SJSA1 (cell line): Measurements from ENCODE around the gene SYNDIG1. TPM values are rescaled to one million over a fixed set of nuclear protein-coding genes. Genes with fewer than 3 reads are reported as not detected.

Source experiments
- DNase-seq, 2 experiments: peaks; one replicate each; pipeline ENCODE4 v3.0.0-alpha.2; 2015 to 2020; ENCODE audit warnings: low spot score in 2 of 2, low read depth in 1 of 2
- H3K27ac ChIP-seq: fragments of 250-450 bp; sonication (Bioruptor Pico); 2 replicates; pipeline ENCODE4 v1.5.1; 2020; ENCODE audit warnings: mild to moderate bottlenecking, moderate library complexity
- H3K27me3 ChIP-seq: fragments of 250-450 bp; sonication (Bioruptor Pico); replicated peaks from 2 replicates; pipeline ENCODE4 v1.5.1; 2020; ENCODE audit warnings: mild to moderate bottlenecking, moderate library complexity
- H3K36me3 ChIP-seq: fragments of 250-450 bp; sonication (Bioruptor Pico); 2 replicates; pipeline ENCODE4 v1.5.1; 2020; ENCODE audit warnings: mild to moderate bottlenecking
- H3K4me1 ChIP-seq: fragments of 250-450 bp; sonication (Bioruptor Pico); replicated peaks from 2 replicates; pipeline ENCODE4 v1.6.1; 2021; ENCODE audit warnings: mild to moderate bottlenecking
- H3K4me3 ChIP-seq: fragments of 250-450 bp; sonication (Bioruptor Pico); 2 replicates; pipeline ENCODE4 v1.5.1; 2020; ENCODE audit warnings: mild to moderate bottlenecking
- H3K9me3 ChIP-seq: fragments of 250-450 bp; sonication (Bioruptor Pico); replicated peaks from 2 replicates; pipeline ENCODE4 v1.5.1; 2020; ENCODE audit warnings: mild to moderate bottlenecking
- total RNA-seq: library from RNA; depleted of rRNA; stranded (reverse); fragments of >200 nt; shearing (Covaris generic); gene quantifications from 2 replicates; pipeline ENCODE4 v1.2.3, GENCODE V29; 2014

The SYNDIG1 gene
- total RNA-seq, 1 experiment from 2014 or later = not detected

DNA sequence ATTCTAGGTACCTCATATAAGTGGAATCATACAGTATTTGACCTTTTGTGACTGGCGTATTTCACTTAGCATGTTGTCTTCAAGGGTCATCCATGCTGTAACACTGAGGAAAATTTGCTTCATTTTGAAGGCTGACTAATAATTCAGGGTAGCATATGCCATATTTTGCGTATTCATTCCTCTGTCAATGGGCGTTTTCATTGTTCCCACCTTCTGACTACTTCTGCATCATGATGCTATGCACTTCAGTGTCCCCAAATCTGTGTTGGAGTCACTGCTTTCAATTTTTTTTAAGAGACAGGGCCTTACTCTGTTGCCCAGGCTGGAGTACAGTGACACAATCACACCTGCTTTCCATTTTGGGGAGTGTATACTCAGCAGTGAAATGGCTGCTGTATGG lies 51.6 kb downstream of the SYNDIG1 start:
- no peaks in the 10 kb centered on the region for H3K4me1 ChIP-seq
- no peak overlapping the region for H3K27ac ChIP-seq
- H3K4me3 ChIP-seq = no peak overlapping the region
- H3K27me3 ChIP-seq = no peaks in the 10 kb centered on the region
- H3K9me3 ChIP-seq = no peaks in the 10 kb centered on the region
- no peak for DNase-seq
- no peaks in the 10 kb centered on the region for H3K36me3 ChIP-seq

DNA sequence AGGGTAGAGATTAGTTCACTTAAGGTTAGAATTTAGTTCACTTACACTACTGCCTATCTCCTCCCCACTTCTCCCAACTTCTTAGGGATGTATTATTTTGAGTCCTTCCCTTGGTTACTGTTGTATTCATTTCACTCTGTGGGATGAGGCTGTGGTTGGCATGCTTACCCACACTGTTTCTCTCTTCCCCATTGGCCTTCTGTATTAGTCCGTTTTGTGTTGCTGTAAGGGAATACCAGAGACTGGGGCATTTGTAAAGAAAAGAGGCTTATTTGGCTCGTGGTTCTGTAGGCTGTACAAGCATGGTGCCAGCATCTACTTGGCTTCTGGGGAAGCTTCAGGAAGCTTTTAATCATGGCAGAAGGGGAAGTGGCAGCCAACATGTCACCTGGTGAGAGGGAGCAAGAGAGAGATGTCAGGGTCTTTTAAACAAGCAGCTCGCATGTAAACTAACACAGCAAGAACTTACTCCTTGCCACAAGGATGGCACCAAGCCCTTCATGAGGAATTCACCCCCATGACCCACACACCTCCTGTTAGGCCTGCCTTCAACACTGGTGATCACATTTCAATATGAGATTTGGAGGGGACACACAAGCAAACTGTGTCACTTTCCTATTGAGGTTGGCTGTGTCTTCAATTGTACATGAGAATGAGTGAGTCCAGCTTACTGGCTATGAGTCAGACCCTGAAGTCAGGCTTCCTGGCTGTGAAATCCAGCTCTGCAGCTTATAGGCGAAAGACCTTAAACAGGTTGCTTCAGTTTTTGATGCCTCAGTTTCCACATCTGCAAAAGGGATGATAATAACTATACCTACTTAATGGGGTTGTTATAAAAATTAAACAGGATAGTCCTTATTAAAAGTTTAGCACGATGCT lies 53.3 kb downstream of the SYNDIG1 start:
- Histone ChIP-seq H3K36me3 (no peaks in the 10 kb centered on the region), H3K4me3 (no peak overlapping the region), H3K27me3 (no peaks in the 10 kb centered on the region), H3K4me1 (no peaks in the 10 kb centered on the region), H3K9me3 (no peaks in the 10 kb centered on the region), H3K27ac (no peak overlapping the region)
- no peak for DNase-seq

DNA sequence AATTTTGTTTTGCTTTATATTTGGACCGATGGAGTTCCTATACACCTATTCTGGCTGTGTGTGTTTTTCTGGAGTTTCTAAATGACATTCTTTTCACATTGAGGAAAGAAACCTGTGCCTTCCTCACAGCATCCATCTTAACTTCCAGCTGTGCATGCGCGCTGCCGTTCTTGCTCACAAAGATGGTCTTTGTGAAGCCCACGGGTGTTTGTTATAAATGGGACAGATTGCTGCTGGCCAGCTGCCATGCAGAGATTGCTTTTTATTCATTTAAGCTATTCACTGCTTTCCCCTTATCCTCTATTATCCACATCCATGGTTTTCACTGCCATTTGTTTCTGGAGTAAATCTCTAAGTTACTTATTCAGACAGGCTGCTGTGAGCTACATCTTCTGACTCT lies 54.2 kb downstream of the SYNDIG1 start:
- no peaks in the 10 kb centered on the region for H3K27me3 ChIP-seq
- H3K4me1 ChIP-seq = no peaks in the 10 kb centered on the region
- H3K9me3 ChIP-seq = no peaks in the 10 kb centered on the region
- no peak overlapping the region for H3K4me3 ChIP-seq
- peak in 1 of 2 experiments; percentile 26 for DNase-seq
- H3K36me3 ChIP-seq = no peaks in the 10 kb centered on the region
- H3K27ac ChIP-seq = no peak overlapping the region

DNA sequence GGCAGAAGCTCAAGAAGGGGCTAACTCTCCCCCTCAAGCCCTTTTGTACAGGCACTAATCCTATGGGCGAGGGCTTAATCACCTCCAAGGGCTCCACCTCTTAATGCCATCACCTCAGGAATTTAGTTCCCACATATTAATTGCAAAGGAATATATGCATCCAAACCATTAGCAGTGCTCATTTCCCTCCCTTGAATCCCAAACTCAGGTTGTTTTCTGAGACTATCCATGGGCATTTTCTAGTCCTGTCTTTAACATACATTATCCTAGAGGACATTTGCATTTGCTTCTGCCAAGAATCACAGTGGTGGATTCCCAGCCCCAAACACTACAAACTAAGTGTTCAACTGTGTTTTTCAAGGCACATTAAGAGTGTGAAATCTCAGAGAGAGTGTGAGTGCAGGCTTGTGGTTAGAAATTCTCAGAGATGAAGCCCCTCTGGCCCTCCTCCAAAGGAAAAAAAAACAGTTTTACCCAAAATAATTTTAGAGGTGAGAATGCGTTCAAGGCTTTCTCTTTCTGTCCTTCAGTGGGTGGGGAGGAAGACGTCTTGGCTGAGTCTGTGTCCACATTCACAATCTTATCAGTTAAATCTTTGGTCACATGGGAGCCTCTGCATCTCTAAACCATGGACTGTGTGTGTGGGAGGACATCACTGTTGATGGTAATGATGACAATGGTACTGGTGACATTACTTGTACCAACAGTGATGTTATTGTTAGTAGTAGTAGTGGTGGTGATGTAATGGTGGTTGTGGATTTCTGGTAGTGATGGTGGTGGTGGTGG lies 59.3 kb downstream of the SYNDIG1 start:
- Histone ChIP-seq H3K9me3 (no peaks in the 10 kb centered on the region), H3K4me3 (no peak overlapping the region), H3K27ac (no peak overlapping the region), H3K27me3 (no peaks in the 10 kb centered on the region), H3K4me1 (no peaks in the 10 kb centered on the region), H3K36me3 (no peaks in the 10 kb centered on the region)
- DNase-seq = no peak

DNA sequence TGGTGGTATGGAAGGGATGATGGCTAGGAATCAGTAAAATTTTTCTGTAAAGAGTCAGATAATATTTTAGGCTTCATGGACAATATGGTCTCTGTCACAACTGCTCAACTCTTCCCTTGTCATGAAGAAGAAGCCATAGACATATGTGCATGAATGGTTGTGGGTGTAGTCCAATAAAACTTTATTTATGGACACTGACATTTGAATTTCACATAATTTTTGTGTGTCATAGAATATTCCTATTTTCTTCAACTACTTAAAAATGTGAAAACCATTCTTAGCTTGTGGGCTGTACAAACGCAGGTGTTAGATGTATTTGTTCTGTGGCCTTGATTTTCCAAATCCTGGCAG lies 59.9 kb downstream of the SYNDIG1 start:
- H3K27ac ChIP-seq = no peak overlapping the region
- no peaks in the 10 kb centered on the region for H3K27me3 ChIP-seq
- H3K4me1 ChIP-seq = no peaks in the 10 kb centered on the region
- no peaks in the 10 kb centered on the region for H3K36me3 ChIP-seq
- no peak overlapping the region for H3K4me3 ChIP-seq
- no peak for DNase-seq
- H3K9me3 ChIP-seq = no peaks in the 10 kb centered on the region

DNA sequence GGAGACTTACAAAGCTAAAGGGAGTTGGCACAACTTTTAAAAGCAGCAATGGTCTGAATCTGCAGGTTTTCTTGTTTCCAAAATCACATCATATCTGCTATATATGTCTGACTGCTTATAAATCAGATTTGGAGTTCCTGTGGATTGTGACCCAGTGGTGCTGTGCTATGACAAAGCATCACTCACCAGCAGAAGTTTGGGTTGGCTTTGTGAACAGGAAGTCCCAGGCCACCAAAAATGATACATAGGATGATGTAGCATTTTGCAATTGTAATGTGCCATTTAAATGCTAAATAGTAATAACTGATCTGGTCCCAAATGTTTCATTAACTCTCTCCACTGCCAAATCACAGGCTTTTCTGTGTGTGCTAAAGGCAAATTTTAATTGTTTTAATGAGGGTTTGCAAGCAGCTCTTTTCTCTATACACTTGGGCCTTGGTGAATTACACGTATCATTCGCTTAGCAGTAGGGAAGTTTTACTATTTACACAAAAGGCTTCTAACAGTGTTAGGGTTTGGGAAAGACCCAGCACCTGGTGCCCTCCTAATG lies 60.8 kb downstream of the SYNDIG1 start:
- H3K4me1 ChIP-seq = no peaks in the 10 kb centered on the region
- H3K27me3 ChIP-seq = no peaks in the 10 kb centered on the region; the same call in 1 of the 2 replicates
- H3K9me3 ChIP-seq = no peaks in the 10 kb centered on the region
- no peak for DNase-seq
- H3K4me3 ChIP-seq = no peak overlapping the region
- no peak overlapping the region for H3K27ac ChIP-seq
- no peaks in the 10 kb centered on the region for H3K36me3 ChIP-seq

DNA sequence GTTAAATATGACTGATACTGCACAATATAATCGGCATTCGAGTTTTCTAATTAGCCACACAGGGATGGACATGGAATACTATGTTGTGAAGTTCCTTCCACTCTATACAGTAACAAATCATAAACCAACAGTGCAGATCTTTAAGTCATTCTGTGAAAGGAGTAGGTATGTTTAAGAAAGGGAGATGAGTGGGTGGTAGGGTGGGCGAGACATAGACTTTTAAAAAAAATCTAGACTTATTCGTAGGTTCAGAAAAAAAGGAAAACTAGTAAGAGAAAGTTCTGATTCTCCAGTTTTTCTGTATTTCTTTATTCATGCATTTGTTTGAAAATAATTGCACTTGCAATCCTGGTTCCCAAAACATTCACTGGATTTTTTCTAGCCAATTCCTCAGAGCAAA lies 61.8 kb downstream of the SYNDIG1 start:
- no peaks in the 10 kb centered on the region; the same call in 1 of the 2 replicates for H3K27me3 ChIP-seq
- no peaks in the 10 kb centered on the region for H3K4me1 ChIP-seq
- H3K36me3 ChIP-seq = no peaks in the 10 kb centered on the region
- H3K27ac ChIP-seq = no peak overlapping the region
- DNase-seq = no peak
- no peak overlapping the region for H3K4me3 ChIP-seq
- H3K9me3 ChIP-seq = no peaks in the 10 kb centered on the region

DNA sequence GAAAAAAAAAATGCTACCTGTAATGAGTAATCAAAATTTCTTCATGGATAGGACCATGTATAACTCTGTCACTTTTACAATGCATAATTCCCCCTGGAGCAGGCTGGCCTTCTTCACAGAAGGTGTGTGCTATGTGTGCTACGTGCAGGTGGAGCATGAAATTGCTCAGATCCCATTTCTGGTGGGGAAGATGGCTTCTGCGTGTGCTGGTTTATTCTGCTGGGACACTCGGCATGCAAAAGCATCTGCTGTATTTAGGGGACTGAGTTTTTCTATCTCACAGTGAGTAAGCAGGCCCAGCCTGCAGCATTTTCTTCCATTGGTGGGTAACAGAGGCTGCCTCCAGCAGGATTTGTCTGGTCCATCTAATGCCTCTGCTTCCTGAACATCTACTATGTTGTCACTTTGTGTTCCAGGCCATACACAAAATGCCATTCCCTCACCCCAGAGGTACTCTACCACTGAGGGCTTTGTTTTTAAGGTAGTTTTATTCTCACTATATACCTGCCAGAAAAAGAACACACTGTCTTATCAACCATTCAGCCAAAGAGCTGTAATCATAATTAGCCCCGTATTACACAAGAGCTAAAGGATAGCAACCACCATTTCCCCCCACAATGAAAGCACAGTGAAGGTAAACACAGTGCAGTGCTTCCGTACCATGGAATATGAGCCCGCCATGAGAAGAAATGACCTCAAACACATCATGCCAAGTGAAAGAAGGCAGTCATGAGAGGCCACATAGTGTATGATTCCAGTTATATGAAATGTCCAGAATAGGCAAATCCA lies 62.4 kb downstream of the SYNDIG1 start:
- no peaks in the 10 kb centered on the region; the same call in 1 of the 2 replicates for H3K27me3 ChIP-seq
- H3K36me3 ChIP-seq = no peaks in the 10 kb centered on the region
- no peak overlapping the region for H3K27ac ChIP-seq
- no peak overlapping the region for H3K4me3 ChIP-seq
- H3K9me3 ChIP-seq = no peaks in the 10 kb centered on the region
- no peak for DNase-seq
- no peaks in the 10 kb centered on the region for H3K4me1 ChIP-seq

DNA sequence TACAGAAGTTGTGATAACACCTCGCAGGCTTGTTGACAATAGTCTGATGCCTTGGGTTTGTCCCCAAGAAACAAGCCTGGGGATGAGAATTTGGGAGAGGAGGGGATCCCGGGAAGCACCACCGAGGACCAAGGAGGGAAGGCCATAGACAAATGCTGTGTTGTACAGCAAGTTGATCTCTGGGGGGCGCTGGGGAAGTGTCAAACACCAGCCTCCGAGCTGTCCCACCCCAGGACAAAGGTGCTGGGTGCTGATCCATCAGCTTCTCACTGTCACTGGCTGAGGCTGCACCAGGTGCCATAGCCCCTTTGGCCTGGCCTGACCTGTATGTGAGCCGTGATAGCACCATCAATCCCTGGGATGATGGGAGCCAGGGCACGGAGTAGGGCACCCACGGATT lies 64.0 kb downstream of the SYNDIG1 start:
- Histone ChIP-seq H3K36me3 (no peaks in the 10 kb centered on the region), H3K4me1 (no peaks in the 10 kb centered on the region), H3K27ac (no peak overlapping the region), H3K4me3 (no peak overlapping the region), H3K27me3 (no peaks in the 10 kb centered on the region; the same call in 1 of the 2 replicates), H3K9me3 (no peaks in the 10 kb centered on the region)
- DNase-seq = no peak

DNA sequence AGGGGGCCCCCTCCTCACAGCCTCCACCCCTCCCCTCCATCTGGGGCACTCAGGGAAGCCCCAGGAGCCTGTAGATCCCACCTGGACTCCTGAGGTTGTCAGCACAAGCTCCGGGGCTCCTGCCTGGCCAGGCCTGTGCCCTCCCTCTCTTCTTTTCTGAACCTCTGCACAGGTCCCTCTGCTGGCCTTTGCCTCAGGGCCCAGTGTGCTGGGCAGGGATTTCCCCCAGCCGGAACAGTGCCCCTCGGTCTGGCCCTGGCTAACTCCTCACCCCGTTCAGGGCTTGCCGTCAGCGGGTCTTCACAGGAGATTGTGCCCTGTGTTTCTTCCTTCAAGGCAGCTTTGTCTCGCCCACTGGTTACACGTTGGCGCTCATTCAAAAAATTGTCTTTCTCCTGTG lies 64.9 kb downstream of the SYNDIG1 start:
- Histone ChIP-seq H3K36me3 (no peaks in the 10 kb centered on the region), H3K4me3 (no peak overlapping the region), H3K9me3 (no peaks in the 10 kb centered on the region), H3K27me3 (no peaks in the 10 kb centered on the region; the same call in 1 of the 2 replicates), H3K27ac (no peak overlapping the region), H3K4me1 (no peaks in the 10 kb centered on the region)
- DNase-seq = no peak

DNA sequence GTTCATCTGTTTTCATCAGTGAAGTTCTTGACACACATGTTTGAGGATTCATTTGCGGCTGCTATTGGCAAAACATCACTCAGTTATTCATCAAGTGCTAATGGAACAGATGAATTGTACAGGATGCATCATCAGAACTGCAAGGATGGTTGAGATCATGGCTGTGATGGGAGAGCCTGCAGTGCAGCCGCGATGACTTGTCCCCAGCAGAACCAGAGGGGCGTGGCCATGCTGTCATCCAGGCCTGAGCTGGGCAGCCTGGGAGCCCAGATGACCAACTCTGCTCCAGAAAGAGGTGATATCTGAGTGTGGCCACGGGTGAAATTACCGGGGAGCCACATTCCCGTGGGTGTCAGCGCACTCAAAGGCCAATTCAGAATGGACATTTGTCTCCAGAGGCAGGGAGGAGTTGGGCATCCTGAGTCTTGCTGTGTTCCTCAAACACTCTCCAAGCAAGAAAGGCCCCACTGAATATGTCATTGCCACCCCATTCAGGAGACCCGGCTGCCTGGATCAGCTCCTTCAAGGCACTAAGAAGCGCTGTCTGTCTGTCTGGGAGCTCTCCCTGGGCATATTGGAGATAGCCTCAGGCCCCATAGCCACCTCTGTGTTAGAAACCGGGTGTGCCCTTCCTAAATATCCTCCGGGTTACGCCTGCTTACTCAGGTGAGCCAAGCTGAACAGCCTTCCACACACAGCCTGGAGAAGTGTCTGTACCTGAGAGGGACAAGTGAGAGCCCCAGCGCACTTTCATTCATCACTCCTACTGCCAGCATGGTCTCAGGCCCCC lies 66.7 kb downstream of the SYNDIG1 start:
- DNase-seq = no peak
- Histone ChIP-seq H3K4me1 (no peaks in the 10 kb centered on the region), H3K27me3 (peaks cover 2% of the 10 kb centered on the region; the same call in 1 of the 2 replicates), H3K36me3 (no peaks in the 10 kb centered on the region), H3K9me3 (no peaks in the 10 kb centered on the region), H3K27ac (no peak overlapping the region), H3K4me3 (no peak overlapping the region)

DNA sequence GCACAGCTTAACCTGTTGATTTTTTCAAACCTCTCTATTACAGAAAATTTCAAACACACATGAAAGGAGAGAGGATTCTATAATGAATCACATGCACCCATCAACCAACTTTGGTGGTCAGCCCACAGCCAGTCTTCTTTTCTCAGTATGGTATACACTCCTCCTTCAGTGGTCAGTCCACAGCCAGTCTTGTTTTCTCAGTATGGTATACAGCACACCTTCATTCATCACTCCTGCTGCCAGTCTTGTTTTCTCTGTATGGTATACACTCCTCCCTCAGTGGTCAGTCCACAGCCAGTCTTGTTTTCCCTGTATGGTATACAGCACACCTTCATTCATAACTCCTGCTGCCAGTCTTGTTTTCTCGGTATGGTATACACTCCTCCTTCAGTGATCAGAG lies 67.8 kb downstream of the SYNDIG1 start:
- no peaks in the 10 kb centered on the region for H3K4me1 ChIP-seq
- H3K4me3 ChIP-seq = no peak overlapping the region
- no peak for DNase-seq
- H3K9me3 ChIP-seq = no peaks in the 10 kb centered on the region
- peaks cover 2% of the 10 kb centered on the region; the same call in 1 of the 2 replicates for H3K27me3 ChIP-seq
- H3K27ac ChIP-seq = no peak overlapping the region
- H3K36me3 ChIP-seq = no peaks in the 10 kb centered on the region

DNA sequence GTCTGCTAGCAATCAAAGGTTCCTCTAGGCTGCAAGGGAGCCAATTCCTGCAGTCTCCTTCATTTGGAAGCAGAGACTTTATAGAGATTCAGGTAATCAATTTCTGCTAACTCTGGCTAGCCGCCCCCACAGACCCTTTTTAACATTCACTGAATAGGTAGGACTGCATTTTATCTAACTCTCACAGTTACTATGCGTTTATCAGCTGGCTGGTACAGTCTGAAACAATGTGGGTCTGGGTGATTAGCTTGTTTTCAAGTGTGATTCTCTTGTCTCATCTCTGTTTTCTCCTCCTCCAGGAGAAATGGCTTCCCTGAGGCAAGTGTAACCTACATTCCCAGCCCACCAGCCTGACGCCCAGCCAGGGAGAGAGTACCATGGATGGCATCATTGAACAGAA lies 73.3 kb downstream of the SYNDIG1 start:
- Histone ChIP-seq H3K36me3 (no peaks in the 10 kb centered on the region), H3K4me3 (no peak overlapping the region), H3K4me1 (no peaks in the 10 kb centered on the region), H3K27me3 (0 out of 2 replicates have a peak, but pooled peaks cover 2% of the 10 kb centered on the region), H3K9me3 (no peaks in the 10 kb centered on the region), H3K27ac (no peak overlapping the region)
- no peak for DNase-seq
